Measurements from ENCODE around the gene EAF1. TPM values are rescaled to one million over a fixed set of nuclear protein-coding genes. Genes with fewer than 3 reads are reported as not detected.
"Not testable (repeated sequence)": the region's sequence is repeated elsewhere in the genome, so short reads cannot be mapped to it uniquely, and the experiment has no call there.

The EAF1 gene
- total RNA-seq, 1 experiment from 2014 or later: 19.6 TPM

- no peak for DNase-seq (ENCODE audit: low spot score)
Observed at GRCh38 chr3:15479400-15480224, 52.2 kb downstream of the EAF1 start.

DNA sequence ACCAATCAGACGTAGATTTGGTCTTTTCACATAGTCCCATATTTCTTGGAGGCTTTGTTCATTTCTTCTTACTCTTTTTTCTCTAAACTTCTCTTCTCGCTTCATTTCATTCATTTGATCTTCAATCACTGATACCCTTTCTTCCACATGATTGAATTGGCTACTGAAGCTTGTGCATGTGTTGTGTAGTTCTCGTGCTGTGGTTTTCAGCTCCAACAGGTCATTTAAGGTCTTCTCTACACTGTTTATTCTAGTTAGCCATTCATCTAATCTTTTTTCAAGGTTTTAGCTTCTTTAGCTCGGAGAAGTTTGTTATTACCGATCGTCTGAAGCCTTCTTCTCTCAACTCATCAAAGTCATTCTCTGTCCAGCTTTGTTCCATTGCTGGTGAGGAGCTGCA is 57.2 kb downstream of the EAF1 start:
- not testable (repeated sequence) for DNase-seq (ENCODE audit: low spot score)

- no peak for DNase-seq (ENCODE audit: low spot score)
Observed at GRCh38 chr3:15486020-15486419, 58.6 kb downstream of the EAF1 start.

DNA sequence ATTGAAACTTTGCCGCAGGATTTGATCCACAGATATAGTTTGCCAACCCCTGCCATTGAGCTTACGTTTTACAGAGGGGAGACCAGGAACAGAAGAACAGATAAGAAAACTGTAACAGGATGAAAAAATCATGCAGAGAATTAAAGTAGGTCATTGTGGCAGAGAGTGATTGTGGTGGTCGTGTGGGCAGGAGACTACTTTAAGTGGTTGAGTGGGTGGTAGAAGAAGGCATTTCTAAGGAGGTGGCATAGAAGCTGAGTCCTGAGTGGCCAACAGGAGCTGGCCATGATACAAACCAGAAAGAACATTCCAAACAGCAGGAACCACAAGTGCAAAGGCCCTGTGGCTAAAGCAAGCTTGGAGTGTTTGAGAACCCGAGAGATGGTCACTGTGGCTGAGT is 59.6 kb downstream of the EAF1 start:
- no peak for DNase-seq (ENCODE audit: low spot score)

GRCh38 chr3:15488002-15488401 is 60.6 kb downstream of the EAF1 start:
- no peak for DNase-seq (ENCODE audit: low spot score)

DNA sequence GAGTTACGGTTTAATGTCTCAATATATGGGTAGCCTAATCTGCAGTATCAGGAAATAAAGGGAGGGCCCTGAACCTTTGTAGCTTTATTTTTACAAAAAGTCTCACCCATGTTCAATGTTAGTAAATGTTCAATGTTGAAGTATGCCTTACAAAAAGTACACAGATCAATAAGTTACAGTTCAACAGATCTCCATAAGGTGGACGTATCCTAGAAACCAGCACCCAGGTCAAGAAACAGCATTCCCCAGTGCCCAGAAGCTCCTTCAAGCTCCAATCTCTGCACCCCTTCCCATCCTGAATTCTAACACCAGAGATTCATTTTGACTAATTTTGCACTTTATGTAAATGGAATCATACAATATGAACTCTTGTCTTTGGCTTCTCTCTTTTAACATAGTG is 62.8 kb downstream of the EAF1 start:
- DNase-seq (ENCODE audit: low spot score): no peak

- DNase-seq (ENCODE audit: low spot score): no peak
Observed at GRCh38 chr3:15491143-15491542, 63.7 kb downstream of the EAF1 start.

Small RNA genes lying within 50 kb of the gene (small RNA-seq; reads per million reads assigned to genes)
- not detected for gene RNU6-1024P

Other genes with a start within 250 kb of the EAF1 start
- gene CAPN7, start 221.4 kb upstream of the EAF1 start, total RNA-seq (2014; rRNA removed; shearing (Covaris generic)): 12.3 and 16.6 TPM in 2 replicates
- gene SH3BP5, start 95.0 kb upstream of the EAF1 start, total RNA-seq (2014; rRNA removed; shearing (Covaris generic)): 0.99 and 1.5 TPM in 2 replicates
- 8.7 and 10.4 TPM in 2 replicates for gene METTL6, start 54 bp upstream of the EAF1 start, total RNA-seq (2014; rRNA removed; shearing (Covaris generic))
- not detected in 2 replicates for gene COLQ, start 94.1 kb downstream of the EAF1 start, total RNA-seq (2014; rRNA removed; shearing (Covaris generic))
- gene HACL1, start 174.0 kb downstream of the EAF1 start, total RNA-seq (2014; rRNA removed; shearing (Covaris generic)): 22.4 and 23.6 TPM in 2 replicates
- gene BTD, start 174.1 kb downstream of the EAF1 start, total RNA-seq (2014; rRNA removed; shearing (Covaris generic)): 12.3 and 17.4 TPM in 2 replicates

All from HT-29 (cell line).